Activated effector memory CD4-positive, alpha-beta T cell treated with anti-CD3 and anti-CD28 coated beads, Interleukin-2, amount 50 U/mL, for 16 hours (primary cell): ENCODE data around the gene INSL3.
A peak's percentile ranks its signal among the peaks of the same experiment; 100 is the strongest.
"Not testable (repeated sequence)": the region's sequence is repeated elsewhere in the genome, so short reads cannot be mapped to it uniquely, and the experiment has no call there.

Experiments used
- DNase-seq: peaks from one replicate; pipeline ENCODE4 v3.0.0-alpha.2; 2020

INSL3 gene

DNA sequence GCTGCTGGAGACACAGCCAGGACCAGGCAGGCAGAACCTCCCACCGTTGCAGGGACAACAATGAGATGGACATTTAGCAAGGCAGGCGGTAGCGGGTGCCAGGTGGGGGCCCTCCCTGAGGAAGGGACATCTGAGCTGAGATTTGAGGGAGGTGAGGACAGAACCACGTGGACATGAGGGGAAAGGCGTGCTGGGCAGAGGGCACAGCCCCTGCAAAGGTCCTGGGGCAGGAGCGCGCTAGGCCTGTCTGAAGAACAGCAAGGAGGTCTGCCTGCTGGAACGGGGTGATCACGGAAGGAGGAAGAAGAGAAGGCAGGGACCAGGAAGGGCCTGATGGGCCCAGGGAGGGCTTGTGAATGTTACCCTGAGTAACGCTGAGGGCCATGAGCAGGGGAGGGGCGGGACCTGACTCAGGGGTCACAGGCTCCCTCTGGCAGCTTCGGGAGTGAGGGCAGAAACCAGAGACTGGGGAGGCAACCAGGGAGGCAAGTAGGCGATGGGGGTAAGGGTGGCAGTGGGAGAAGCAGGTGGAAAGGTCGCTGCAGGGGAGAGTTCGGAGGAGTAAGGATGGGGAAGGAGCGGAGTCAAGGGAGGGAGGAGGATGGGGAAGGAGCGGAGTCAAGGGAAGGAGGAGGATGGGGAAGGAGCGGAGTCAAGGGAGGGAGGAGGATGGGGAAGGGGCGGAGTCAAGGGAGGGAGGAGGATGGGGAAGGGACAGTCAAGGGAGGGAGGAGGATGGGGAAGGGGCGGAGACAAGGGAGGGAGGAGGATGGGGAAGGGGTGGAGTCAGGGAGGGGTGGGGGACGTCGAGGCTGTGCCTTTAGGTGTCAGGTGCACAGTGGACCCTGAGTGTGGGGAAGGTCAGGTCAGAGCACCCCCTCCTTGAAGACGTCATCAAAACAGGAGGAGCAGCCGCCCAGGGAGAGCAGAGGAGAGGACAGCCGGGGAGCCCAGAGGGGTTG is 42.1 kb downstream of the INSL3 start:
- no peak for DNase-seq

DNA sequence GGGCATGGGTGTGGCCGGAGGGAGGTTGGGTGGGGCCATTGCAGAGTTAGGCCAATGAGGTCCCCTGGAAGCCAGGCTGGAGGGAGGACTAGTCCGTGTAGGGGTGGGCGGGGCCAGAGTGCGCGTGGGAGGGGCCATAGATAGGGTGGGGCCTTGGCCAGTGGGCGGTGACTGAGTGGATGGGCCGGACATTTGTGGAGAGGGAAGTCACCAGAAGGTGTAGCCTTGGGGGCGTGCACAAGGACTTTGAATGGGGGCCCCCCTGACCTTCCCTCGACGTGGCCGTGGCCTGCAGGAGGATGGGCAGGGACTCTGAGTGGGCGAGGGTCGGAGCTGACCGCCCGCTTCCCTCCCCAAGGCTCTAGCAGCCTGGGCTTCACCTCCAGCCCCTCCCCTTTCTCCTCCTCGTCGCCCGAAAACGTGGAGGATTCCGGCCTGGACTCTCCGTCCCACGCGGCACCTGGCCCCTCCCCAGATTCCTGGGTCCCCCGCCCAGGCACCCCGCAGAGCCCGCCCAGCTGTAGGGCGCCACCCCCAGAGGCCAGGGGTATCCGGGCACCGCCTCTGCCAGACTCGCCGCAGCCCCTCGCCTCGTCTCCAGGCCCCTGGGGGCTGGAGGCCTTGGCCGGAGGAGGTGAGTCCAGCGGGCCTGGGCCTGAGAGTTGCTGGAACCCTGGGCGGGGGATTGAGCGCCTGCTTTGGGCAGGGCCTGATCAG is 42.9 kb downstream of the INSL3 start:
- DNase-seq: no peak

DNA sequence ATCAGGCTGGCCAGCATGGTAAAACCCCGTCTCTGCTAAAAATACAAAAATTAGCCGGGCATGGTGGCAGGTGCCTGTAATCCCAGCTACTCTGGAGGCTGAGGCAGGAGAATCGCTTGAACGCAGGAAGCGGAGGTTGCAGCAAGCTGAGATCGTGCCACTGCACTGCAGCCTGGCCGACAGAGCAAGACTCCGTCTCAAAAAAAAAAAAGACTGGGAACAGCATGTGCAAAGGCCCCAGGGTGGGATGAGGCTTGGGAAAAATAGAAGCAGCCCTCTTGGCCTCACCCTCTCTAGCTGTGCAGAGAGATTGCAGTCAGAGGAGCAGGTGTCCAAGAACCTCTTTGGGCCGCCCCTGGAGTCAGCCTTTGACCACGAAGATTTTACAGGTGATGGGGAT is 43.5 kb downstream of the INSL3 start:
- not testable (repeated sequence) for DNase-seq

DNA sequence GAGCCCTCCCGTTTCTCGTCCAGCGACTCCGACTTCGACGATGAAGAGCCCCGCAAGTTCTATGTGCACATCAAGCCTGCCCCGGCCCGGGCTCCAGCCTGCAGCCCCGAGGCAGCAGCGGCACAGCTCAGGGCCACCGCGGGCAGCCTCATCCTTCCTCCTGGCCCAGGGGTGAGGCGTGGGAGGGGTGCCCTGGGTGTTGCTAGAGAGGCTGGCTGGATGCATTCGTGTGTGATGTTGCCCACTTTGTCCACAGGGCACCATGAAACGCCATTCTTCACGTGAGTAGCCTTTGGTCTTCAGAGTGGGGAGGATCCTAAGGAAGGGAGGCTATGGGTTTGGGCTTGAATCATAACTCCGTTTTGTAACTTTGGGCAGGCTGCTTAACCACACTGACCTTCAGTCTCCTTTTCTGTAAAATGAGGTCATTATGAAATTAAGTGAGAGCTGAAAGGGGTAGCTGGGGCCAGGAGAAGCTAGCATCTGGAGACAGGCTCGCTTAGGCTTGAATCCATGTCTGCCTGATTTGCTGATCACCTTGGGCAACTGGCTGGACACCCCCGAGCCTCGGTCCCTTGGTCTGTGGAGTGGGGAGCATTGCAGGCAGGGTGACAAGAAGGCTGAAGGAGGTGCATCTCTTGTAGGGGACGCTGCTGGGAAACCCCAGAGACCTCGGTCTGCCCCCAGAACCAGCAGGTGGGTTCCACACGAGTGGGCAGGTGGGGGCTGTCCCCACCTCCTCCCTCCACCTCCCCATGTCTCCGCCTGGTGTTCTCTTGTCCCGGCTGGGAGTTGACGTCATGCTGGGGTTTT is 45.1 kb downstream of the INSL3 start:
- no peak for DNase-seq

DNA sequence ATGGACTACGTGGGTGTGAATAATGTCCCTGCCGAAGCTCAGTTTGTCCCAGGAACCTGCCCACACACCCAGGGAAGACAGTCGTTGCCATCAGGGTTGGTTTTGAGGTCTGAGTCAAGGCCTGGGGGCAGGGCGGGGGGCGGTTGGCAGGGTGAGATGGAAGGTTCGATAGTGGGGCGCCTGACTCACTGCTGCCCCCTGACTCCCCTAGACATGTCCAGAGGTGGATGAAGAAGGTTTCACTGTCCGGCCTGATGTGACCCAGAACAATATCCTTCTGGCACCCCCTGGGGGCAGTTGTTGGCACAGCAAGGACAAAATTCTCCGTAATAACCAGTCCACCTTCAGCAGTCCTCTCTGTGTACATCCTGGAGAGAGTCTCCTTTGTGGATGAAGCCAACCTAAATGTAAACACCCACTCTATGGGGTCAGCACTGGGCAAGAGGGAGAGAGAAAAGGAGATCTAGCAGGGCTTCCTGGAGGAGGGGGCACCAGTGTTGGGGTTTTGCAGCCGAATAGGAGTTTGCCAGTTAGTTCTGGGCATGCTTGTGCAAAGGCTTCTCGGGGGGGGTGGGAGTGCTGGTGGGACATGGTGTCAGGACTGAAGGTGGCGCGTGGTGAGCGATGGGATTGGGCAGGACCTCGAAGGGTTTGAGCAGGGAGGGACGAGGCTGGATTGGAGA is 45.9 kb downstream of the INSL3 start:
- peak; percentile 77 for DNase-seq

DNA sequence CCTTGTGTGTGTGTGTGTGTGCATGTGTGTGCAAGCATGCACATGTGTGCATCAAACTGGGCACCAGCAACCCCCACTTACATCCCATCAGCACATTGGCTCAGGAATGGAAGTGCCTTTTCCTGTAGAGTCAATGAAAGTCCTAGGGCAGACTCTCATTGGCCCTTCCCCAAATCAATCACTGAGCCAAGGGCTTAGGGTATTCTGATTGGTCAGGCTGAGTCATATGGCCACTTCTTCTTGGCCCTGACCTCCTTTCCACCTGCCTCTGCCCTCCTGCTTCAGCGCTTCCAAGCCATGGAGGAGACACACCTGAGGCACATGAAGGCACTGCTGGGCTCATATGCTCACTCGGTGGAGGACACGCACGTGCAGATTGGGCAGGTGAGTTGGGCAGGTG is 49.1 kb downstream of the INSL3 start:
- DNase-seq: no peak

DNA sequence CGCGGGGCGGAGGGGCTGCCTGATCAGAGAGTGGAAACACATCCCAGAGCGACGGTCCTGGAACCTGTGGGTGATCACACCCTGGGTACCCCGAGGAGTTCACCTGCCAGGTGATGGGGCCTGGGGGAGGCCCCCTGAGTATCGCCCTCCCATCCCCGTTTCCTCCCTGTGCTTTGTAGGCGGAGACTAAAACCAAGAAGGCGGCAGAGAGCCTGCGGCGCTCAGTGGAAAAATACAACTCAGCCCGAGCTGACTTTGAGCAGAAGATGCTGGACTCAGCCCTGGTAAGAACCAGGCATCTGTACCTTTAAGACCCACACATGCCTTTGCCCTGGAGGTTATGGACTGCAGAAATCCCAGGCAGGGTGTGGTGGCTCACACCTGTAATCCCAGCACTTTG is 50.7 kb downstream of the INSL3 start:
- no peak for DNase-seq

DNA sequence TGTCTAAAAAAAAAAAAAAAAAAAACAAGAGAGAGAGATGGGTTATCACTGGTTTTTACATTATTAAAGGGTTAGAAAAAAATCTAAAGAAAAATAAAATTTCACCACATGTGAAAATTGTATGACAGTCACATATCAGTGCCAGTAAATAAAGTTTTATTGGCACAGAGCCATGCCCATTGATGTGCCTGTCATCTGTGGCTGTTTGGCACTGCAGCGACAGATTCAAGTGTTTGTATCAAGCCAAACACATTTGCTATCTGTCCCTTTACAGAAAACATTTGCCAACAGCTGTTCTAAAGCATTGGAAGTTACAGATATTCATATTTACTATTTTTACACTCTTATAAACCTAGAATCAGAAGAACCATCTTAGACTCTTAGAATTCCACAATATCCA is 53.8 kb downstream of the INSL3 start:
- DNase-seq: no peak

DNA sequence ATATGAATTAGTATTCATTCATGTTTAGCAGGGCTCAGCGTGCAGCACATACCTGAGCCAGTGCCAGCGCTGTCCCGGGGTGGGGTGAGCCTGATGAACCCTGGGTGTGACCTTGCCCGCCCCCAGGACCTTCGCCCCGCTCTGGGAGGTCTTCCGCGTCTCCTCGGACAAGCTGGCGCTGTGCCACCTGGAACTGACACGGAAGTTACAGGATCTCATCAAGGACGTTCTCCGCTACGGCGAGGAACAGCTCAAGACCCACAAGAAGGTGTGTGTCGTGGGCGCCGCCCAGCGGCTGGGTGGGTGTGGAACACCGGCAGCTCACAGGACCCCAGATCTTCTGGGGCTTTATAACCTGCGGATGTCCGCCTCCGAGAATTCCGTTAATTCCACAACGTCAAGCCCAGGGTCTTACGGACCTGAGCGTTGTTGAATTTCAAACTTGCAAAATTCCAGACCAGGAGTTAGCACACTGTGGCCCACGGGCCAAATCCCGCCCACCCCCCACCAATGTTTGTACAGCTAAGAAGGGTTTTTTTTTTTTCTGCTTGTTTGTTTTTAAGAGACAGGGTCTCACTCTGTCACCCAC is 54.7 kb downstream of the INSL3 start:
- DNase-seq: no peak
